Measurements from ENCODE around the gene GFER. TPM values are rescaled to one million over a fixed set of nuclear protein-coding genes. Genes with fewer than 3 reads are reported as not detected.

GFER gene
- total and polyA plus RNA-seq, 2 donors (not counting 1 experiment from before 2014, with no cell fraction given) = 15.6 to 30.4 TPM

- Histone ChIP-seq H3K4me2 (replicated peaks; ENCODE audit: low read depth, low read length, poor library complexity, severe bottlenecking) (peak overlapping the region; percentile 100), H3K4me3 (ENCODE audit: control extremely low read depth in 1 of 5, extremely low read depth in 1 of 5, insufficient read depth in 1 of 5, low read depth in 2 of 5, low read length in 4 of 5) (peak overlapping the region in 4 of 5 experiments; percentile 65 to 93 (median 69)), H3K4me1 (ENCODE audit: control insufficient read depth in 2 of 2, insufficient read depth in 2 of 2, low read length in 2 of 2) (peaks cover 24 to 35% of the 10 kb centered on the region in 2 donors), H3K27ac (ENCODE audit: low read length in 2 of 2) (peak overlapping the region; percentile 86 to 92), H3K9ac (ENCODE audit: low read length) (peak overlapping the region; percentile 90), H3K79me2 (ENCODE audit: control insufficient read depth, insufficient read depth, low read length) (no peaks in the 10 kb centered on the region), H3K9me3 (ENCODE audit: control extremely low read depth in 1 of 3, control insufficient read depth in 2 of 3, insufficient read depth in 1 of 3, low read length in 2 of 3) (peaks cover 0 to 13% (median 0%) of the 10 kb centered on the region in 3 donors), H2AFZ (ENCODE audit: insufficient read depth, low read depth, low read length, poor library complexity, severe bottlenecking) (peak overlapping the region; percentile 56), H4K20me1 (ENCODE audit: control insufficient read depth, insufficient read depth, low read length, poor library complexity, severe bottlenecking) (no peaks in the 10 kb centered on the region), H3K36me3 (replicated peaks in 1 of 2; ENCODE audit: control extremely low read depth in 1 of 2, control insufficient read depth in 1 of 2, extremely low read depth in 1 of 2, insufficient read depth in 2 of 2, low read length in 1 of 2) (peaks cover 0 to under 1% of the 10 kb centered on the region in 2 experiments), H3K27me3 (replicated peaks in 1 of 4; ENCODE audit: control extremely low read depth in 1 of 4, control insufficient read depth in 3 of 4, insufficient read depth in 4 of 4, low read length in 3 of 4) (no peaks in the 10 kb centered on the region)
- H3K27ac Mint-ChIP-seq = peak overlapping the region; percentile 97
- intact Hi-C loops (cut with micrococcal nuclease) = loop anchor here (1.0 to 10.0 kb wide), 4 partner anchors 8 to 786 kb away; partner anchors contain the start of genes ELOB, MSRB1 and RPS2
- TF ChIP-seq EZH2 (IDR thresholded peaks at IDR 0.05; ENCODE audit: borderline replicate concordance, insufficient read depth, low read depth, low read length, poor library complexity, severe bottlenecking) = no peak
- TF ChIP-seq, protein P1, sequence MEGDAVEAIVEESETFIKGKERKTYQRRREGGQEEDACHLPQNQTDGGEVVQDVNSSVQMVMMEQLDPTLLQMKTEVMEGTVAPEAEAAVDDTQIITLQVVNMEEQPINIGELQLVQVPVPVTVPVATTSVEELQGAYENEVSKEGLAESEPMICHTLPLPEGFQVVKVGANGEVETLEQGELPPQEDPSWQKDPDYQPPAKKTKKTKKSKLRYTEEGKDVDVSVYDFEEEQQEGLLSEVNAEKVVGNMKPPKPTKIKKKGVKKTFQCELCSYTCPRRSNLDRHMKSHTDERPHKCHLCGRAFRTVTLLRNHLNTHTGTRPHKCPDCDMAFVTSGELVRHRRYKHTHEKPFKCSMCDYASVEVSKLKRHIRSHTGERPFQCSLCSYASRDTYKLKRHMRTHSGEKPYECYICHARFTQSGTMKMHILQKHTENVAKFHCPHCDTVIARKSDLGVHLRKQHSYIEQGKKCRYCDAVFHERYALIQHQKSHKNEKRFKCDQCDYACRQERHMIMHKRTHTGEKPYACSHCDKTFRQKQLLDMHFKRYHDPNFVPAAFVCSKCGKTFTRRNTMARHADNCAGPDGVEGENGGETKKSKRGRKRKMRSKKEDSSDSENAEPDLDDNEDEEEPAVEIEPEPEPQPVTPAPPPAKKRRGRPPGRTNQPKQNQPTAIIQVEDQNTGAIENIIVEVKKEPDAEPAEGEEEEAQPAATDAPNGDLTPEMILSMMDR (IDR thresholded peaks at IDR 0.05) = no peak
- POLR2A ChIA-PET = interaction anchor here (0.6 to 3.0 kb wide), 13 partner anchors 8 to 260 kb away, joined by 3 to 36 read pairs (median 5); partner anchors contain the start of genes ECI1, MSRB1, RNF151 and RPS2
- no peaks in the 10 kb centered on the region for H3K9me3 Mint-ChIP-seq (ENCODE audit: insufficient read depth)
- WGBS (ENCODE audit: insufficient coverage) = 0% methylated on average over 18 of the region's 18 CpGs
- ATAC-seq (ENCODE audit: low read depth) = peak; percentile 54
- peak; percentile 89 for DNase-seq
- H3K27me3 Mint-ChIP-seq = no peaks in the 10 kb centered on the region
- H3K4me3 Mint-ChIP-seq = peak overlapping the region; percentile 91
- peaks cover 33% of the 10 kb centered on the region for H3K4me1 Mint-ChIP-seq
- CTCF ChIA-PET = interaction anchor here (0.6 to 5.5 kb wide), 6 partner anchors 13 to 451 kb away, joined by 3 to 32 read pairs (median 4); partner anchors contain the start of genes RPS2 and TRAF7
Observed at GRCh38 chr16:1991135-1991551, 7.2 kb downstream of the GFER start.

DNA sequence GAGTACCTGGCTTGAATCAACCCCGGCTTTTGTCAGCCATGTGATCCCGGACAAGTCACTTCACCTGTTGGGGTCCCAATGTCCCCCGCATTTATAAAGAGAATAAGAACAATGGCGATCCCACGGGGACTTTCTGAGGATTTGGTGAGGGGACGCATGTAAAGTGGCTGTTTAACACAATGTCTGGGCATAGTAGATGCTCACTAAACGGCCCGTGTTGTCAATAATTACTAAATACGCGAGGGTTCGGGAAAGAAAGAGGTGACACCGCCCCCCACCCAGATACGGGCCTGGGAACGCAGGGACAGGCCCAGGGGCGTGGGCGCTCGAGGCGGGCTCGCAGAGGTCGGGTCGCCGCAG, 7.6 kb downstream of the GFER start:
- POLR2A ChIA-PET = interaction anchor here (0.6 to 3.0 kb wide), 15 partner anchors 9 to 755 kb away, joined by 3 to 36 read pairs (median 5); partner anchors contain the start of genes ECI1, MSRB1, PDPK1 and RPS2
- Mint-ChIP-seq H3K4me1 (peaks cover 33% of the 10 kb centered on the region), H3K27ac (peak overlapping the region; percentile 97), H3K4me3 (peak overlapping the region; percentile 91), H3K27me3 (no peaks in the 10 kb centered on the region), H3K9me3 (ENCODE audit: insufficient read depth) (no peaks in the 10 kb centered on the region)
- Histone ChIP-seq H3K79me2 (ENCODE audit: control insufficient read depth, insufficient read depth, low read length) (no peaks in the 10 kb centered on the region), H2AFZ (ENCODE audit: insufficient read depth, low read depth, low read length, poor library complexity, severe bottlenecking) (peak overlapping the region; percentile 0), H3K9ac (ENCODE audit: low read length) (peak overlapping the region; percentile 53), H3K36me3 (replicated peaks in 1 of 2; ENCODE audit: control extremely low read depth in 1 of 2, control insufficient read depth in 1 of 2, extremely low read depth in 1 of 2, insufficient read depth in 2 of 2, low read length in 1 of 2) (no peaks in the 10 kb centered on the region), H3K4me3 (ENCODE audit: control extremely low read depth in 1 of 5, extremely low read depth in 1 of 5, insufficient read depth in 1 of 5, low read depth in 2 of 5, low read length in 4 of 5) (peak overlapping the region in 4 of 5 experiments; percentile 51 to 93 (median 69)), H3K4me1 (ENCODE audit: control insufficient read depth in 2 of 2, insufficient read depth in 2 of 2, low read length in 2 of 2) (peaks cover 24 to 35% of the 10 kb centered on the region in 2 donors), H3K27ac (ENCODE audit: low read length in 2 of 2) (peak overlapping the region; percentile 86 to 92), H3K4me2 (replicated peaks; ENCODE audit: low read depth, low read length, poor library complexity, severe bottlenecking) (peak overlapping the region; percentile 100), H3K27me3 (replicated peaks in 1 of 4; ENCODE audit: control extremely low read depth in 1 of 4, control insufficient read depth in 3 of 4, insufficient read depth in 4 of 4, low read length in 3 of 4) (no peaks in the 10 kb centered on the region), H3K9me3 (ENCODE audit: control extremely low read depth in 1 of 3, control insufficient read depth in 2 of 3, insufficient read depth in 1 of 3, low read length in 2 of 3) (peaks cover 0 to 13% (median 0%) of the 10 kb centered on the region in 3 donors), H4K20me1 (ENCODE audit: control insufficient read depth, insufficient read depth, low read length, poor library complexity, severe bottlenecking) (no peaks in the 10 kb centered on the region)
- intact Hi-C loops (cut with micrococcal nuclease) = loop anchor here (1.0 to 10.0 kb wide), 4 partner anchors 8 to 786 kb away; partner anchors contain the start of genes ELOB, MSRB1 and RPS2
- WGBS (ENCODE audit: insufficient coverage) = 10% methylated on average over 22 of the region's 22 CpGs
- TF ChIP-seq EZH2 (IDR thresholded peaks at IDR 0.05; ENCODE audit: borderline replicate concordance, insufficient read depth, low read depth, low read length, poor library complexity, severe bottlenecking) = no peak
- TF ChIP-seq, protein P1 (IDR thresholded peaks at IDR 0.05) = no peak
- ATAC-seq (ENCODE audit: low read depth) (no peak), DNase-seq (no peak)
- CTCF ChIA-PET = interaction anchor here (1.2 to 5.5 kb wide), 4 partner anchors 13 to 163 kb away, joined by 3 to 32 read pairs (median 4); partner anchors contain the start of genes RPS2 and TRAF7
